ENCODE measurements around the gene FURIN.
"Not testable (repeated sequence)": the region's sequence is repeated elsewhere in the genome, so short reads cannot be mapped to it uniquely, and the experiment has no call there.

Gene FURIN

GRCh38 chr15:90870354-90871138, 2.2 kb downstream of the FURIN start:
- DNase-seq (ENCODE audit: low read depth), result no peak

- DNase-seq (ENCODE audit: low read depth), result no peak
Measured at GRCh38 chr15:90871139-90871715, 2.8 kb downstream of the FURIN start.

- DNase-seq (ENCODE audit: low read depth), result no peak
Measured at GRCh38 chr15:90871716-90872485, 3.5 kb downstream of the FURIN start.

- DNase-seq (ENCODE audit: low read depth), result no peak
Measured at GRCh38 chr15:90872486-90873184, 4.2 kb downstream of the FURIN start.

- DNase-seq (ENCODE audit: low read depth), result no peak
Measured at GRCh38 chr15:90873488-90873997, 5.2 kb downstream of the FURIN start.

- no peak for DNase-seq (ENCODE audit: low read depth)
Measured at GRCh38 chr15:90873998-90874605, 5.7 kb downstream of the FURIN start.

- not testable (repeated sequence) for DNase-seq (ENCODE audit: low read depth)
Measured at GRCh38 chr15:90874986-90875385, 6.6 kb downstream of the FURIN start.

GRCh38 chr15:90875549-90875981, 7.2 kb downstream of the FURIN start:
- no peak for DNase-seq (ENCODE audit: low read depth)

- DNase-seq (ENCODE audit: low read depth), result no peak
Measured at GRCh38 chr15:90876046-90876445, 7.7 kb downstream of the FURIN start.

- DNase-seq (ENCODE audit: low read depth), result no peak
Measured at GRCh38 chr15:90876512-90877170, 8.3 kb downstream of the FURIN start.

GRCh38 chr15:90877315-90877714, 8.9 kb downstream of the FURIN start:
- no peak for DNase-seq (ENCODE audit: low read depth)

GRCh38 chr15:90877996-90878395, 9.6 kb downstream of the FURIN start:
- no peak for DNase-seq (ENCODE audit: low read depth)

- no peak for DNase-seq (ENCODE audit: low read depth)
Measured at GRCh38 chr15:90878660-90879059, 10.3 kb downstream of the FURIN start.

GRCh38 chr15:90879730-90880366, 11.5 kb downstream of the FURIN start:
- DNase-seq (ENCODE audit: low read depth), result no peak

- no peak for DNase-seq (ENCODE audit: low read depth)
Measured at GRCh38 chr15:90880381-90881145, 12.2 kb downstream of the FURIN start.

GRCh38 chr15:90881181-90881977, 13.0 kb downstream of the FURIN start:
- DNase-seq (ENCODE audit: low read depth), result no peak

GRCh38 chr15:90881978-90882721, 13.8 kb downstream of the FURIN start:
- DNase-seq (ENCODE audit: low read depth), result no peak

- no peak for DNase-seq (ENCODE audit: low read depth)
Measured at GRCh38 chr15:90882781-90883525, 14.6 kb downstream of the FURIN start.

All from CMK (cell line).